Measurements from ENCODE around the gene KCNH3. TPM values are rescaled to one million over a fixed set of nuclear protein-coding genes. Genes with fewer than 3 reads are reported as not detected.

Gene KCNH3
- total and polyA plus RNA-seq, 2 of the 4 experiments (the other 2 are of a cell fraction) = 0.10 TPM; not detected in 1

DNA sequence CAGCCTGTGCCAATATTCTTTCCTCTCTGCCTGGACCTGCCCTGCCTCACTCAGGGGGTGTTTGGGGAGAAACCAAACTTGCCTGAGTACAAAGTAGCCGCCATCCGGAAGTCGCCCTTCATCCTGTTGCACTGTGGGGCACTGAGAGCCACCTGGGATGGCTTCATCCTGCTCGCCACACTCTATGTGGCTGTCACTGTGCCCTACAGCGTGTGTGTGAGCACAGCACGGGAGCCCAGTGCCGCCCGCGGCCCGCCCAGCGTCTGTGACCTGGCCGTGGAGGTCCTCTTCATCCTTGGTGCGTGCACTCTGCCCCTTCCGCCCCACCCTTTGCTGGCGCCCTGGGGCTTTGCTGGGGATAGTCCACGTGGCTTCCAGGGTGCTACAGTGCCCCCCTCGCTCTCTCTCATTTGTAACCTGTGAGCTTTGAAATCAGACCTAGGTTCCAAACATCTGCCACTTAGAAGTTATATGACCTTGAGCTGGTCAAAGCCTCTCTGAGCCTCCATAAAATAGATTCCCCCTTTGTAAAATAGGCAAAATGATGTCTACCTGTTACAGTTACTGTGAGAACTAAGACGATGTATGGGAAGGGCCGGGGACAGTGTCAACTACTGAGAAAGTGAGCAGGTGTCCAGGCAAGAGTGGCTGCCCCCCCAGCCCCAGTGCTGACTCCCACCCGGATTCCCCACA, 4.5 kb downstream of the KCNH3 start:
- no peak for DNase-seq

More for the DNA sequence above, 4.5 kb downstream of the KCNH3 start:
- Histone ChIP-seq H4K8ac (ENCODE audit: low read depth in 2 of 2, low read length in 2 of 2) (no peak overlapping the region), H3K9me1 (ENCODE audit: insufficient read depth, low read length) (no peaks in the 10 kb centered on the region), H3K27ac (ENCODE audit: insufficient read depth, low read length) (no peak overlapping the region), H2BK15ac (ENCODE audit: low read depth, low read length) (no peak overlapping the region), H3K56ac (ENCODE audit: extremely low read depth, insufficient read depth, low read length) (no peak overlapping the region), H3K9me3 (ENCODE audit: control insufficient read depth, insufficient read depth, low read length) (no peaks in the 10 kb centered on the region), H2AK9ac (replicated peaks; ENCODE audit: low read depth, low read length, poor library complexity) (no peak overlapping the region), H2AFZ (replicated peaks; ENCODE audit: low read length, poor library complexity) (no peak overlapping the region), H4K91ac (ENCODE audit: insufficient read depth, low read depth, low read length) (no peak overlapping the region), H3K4me1 (ENCODE audit: control insufficient read depth, insufficient read depth, low read length) (no peaks in the 10 kb centered on the region), H3K36me3 (ENCODE audit: control insufficient read depth, insufficient read depth, low read length) (no peaks in the 10 kb centered on the region), H4K20me1 (ENCODE audit: insufficient read depth, low read length) (no peaks in the 10 kb centered on the region), H3K18ac (ENCODE audit: low read depth, low read length) (no peak overlapping the region), H2BK5ac (ENCODE audit: low read depth, low read length, poor library complexity, severe bottlenecking) (no peak overlapping the region), H3K4ac (ENCODE audit: low read depth, low read length) (no peak overlapping the region), H3K23ac (ENCODE audit: low read depth, low read length) (no peak overlapping the region), H4K5ac (ENCODE audit: low read depth, low read length) (no peak overlapping the region), H2AK5ac (ENCODE audit: low read depth, low read length) (no peak overlapping the region), H2BK120ac (ENCODE audit: low read depth, low read length) (no peak overlapping the region), H3K14ac (replicated peaks; ENCODE audit: low read depth, low read length) (no peak overlapping the region), H3K27me3 (ENCODE audit: control insufficient read depth, insufficient read depth, low read length) (peaks cover 84% of the 10 kb centered on the region), H3K4me3 (ENCODE audit: insufficient read depth, low read depth, low read length) (no peak overlapping the region), H3K4me2 (ENCODE audit: low read depth, low read length) (no peak overlapping the region), H3K9ac (ENCODE audit: low read depth, low read length) (no peak overlapping the region), H3K79me1 (ENCODE audit: low read depth in 1 of 2, low read length in 2 of 2) (no peaks in the 10 kb centered on the region), H2BK20ac (ENCODE audit: low read depth, low read length) (no peak overlapping the region)
- in situ Hi-C loops (cut with MboI; ENCODE audit: low sequenced_read_pairs) (no loop called here), dilution Hi-C loops (cut with HindIII; ENCODE audit: low sequenced_read_pairs, unreplicated experiment) (no loop called here), intact Hi-C loops (cut with micrococcal nuclease) (no loop called here)
- CTCF ChIA-PET = interaction anchor here (0.5 kb wide), 1 partner anchor 10 kb away, joined by 4 read pairs; no protein-coding TSS in a partner anchor
- 46% methylated on average over 13 of the region's 20 CpGs; no CpG with 5 or more reads in 1 of the 2 experiments for WGBS, 2 experiments (ENCODE audit: extremely low coverage in 2 of 2, insufficient read length in 1 of 2)
- TF ChIP-seq, protein P1, sequence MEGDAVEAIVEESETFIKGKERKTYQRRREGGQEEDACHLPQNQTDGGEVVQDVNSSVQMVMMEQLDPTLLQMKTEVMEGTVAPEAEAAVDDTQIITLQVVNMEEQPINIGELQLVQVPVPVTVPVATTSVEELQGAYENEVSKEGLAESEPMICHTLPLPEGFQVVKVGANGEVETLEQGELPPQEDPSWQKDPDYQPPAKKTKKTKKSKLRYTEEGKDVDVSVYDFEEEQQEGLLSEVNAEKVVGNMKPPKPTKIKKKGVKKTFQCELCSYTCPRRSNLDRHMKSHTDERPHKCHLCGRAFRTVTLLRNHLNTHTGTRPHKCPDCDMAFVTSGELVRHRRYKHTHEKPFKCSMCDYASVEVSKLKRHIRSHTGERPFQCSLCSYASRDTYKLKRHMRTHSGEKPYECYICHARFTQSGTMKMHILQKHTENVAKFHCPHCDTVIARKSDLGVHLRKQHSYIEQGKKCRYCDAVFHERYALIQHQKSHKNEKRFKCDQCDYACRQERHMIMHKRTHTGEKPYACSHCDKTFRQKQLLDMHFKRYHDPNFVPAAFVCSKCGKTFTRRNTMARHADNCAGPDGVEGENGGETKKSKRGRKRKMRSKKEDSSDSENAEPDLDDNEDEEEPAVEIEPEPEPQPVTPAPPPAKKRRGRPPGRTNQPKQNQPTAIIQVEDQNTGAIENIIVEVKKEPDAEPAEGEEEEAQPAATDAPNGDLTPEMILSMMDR (conservative IDR thresholded peaks at IDR 0.05; ENCODE audit: low read depth, low read length) = no peak
- no peak for TF ChIP-seq ELK1 (IDR thresholded peaks at IDR 0.05; ENCODE audit: borderline replicate concordance, low read depth, low read length)
- TF ChIP-seq CHD1 (IDR thresholded peaks at IDR 0.05; ENCODE audit: low read depth, low read length) = no peak
- no peak for TF ChIP-seq BHLHE40 (IDR thresholded peaks at IDR 0.05; ENCODE audit: low read depth, low read length)
- no peak for TF ChIP-seq RFX5 (IDR thresholded peaks at IDR 0.05; ENCODE audit: low read depth, low read length)
- no peak for TF ChIP-seq FOS (IDR thresholded peaks at IDR 0.05; ENCODE audit: low read depth, low read length)
- TF ChIP-seq RAD21 (IDR thresholded peaks at IDR 0.05; ENCODE audit: low read length) = no peak
- no peak for TF ChIP-seq CEBPB (IDR thresholded peaks at IDR 0.05; ENCODE audit: low read depth, low read length)
- TF ChIP-seq NFE2L2 (IDR thresholded peaks at IDR 0.05; ENCODE audit: low read depth, low read length) = no peak
- TF ChIP-seq MXI1 (IDR thresholded peaks at IDR 0.05; ENCODE audit: borderline replicate concordance, low read depth, low read length) = no peak
- POLR2A ChIA-PET (ENCODE audit: unreplicated experiment) = no interaction called here
- BruUV-seq (replicated peaks) = no TSS peak
- ATAC-seq (ENCODE audit: low read depth) = no peak
